Panc1 (cell line): ENCODE measurements around the gene RDX. TPM values are rescaled to one million over a fixed set of nuclear protein-coding genes. Genes with fewer than 3 reads are reported as not detected.

ENCODE experiments used
- ATAC-seq: fragments of 200-7000 bp; cut with Tn5 transposase; 2 replicates; pipeline ENCODE4 v1.9.1; 2020; ENCODE audit warnings: mild to moderate bottlenecking, moderate library complexity
- BruUV-seq: library from RNA; stranded (reverse); fragments of 400-500 nt; replicated peaks from 2 replicates; lab custom pipeline; 2021; lab: Mats Ljungman, UMichigan
- CTCF ChIA-PET: fragments of 300-600 bp; sonication (Branson Sonifier 250); formaldehyde crosslinking; loops from one replicate; lab custom pipeline; 2022; ENCODE audit warnings: antibody characterized with exemption; lab: Charles Lee
- POLR2A ChIA-PET: fragments of 300-600 bp; sonication (Branson Sonifier 250); formaldehyde crosslinking; loops from one replicate; lab custom pipeline; 2022; ENCODE audit warnings: antibody characterized with exemption; lab: Charles Lee
- DNase-seq: peaks from one replicate; pipeline ENCODE4 v3.0.0-alpha.2; 2010; ENCODE audit warnings: low read depth, low spot score
- H3K27ac ChIP-seq: 2 replicates; pipeline ENCODE4 v1.5.1; 2011; ENCODE audit warnings: mild to moderate bottlenecking, low read length, inconsistent platforms
- H3K27me3 ChIP-seq: fragments of 200-500 bp; sonication (Bioruptor generic); 2 replicates; pipeline ENCODE4 v1.6.0; 2014; ENCODE audit warnings: low read length, inconsistent platforms; ENCODE audit not compliant: control insufficient read depth, insufficient read depth
- H3K36me3 ChIP-seq: fragments of 200-500 bp; sonication (Bioruptor generic); 2 replicates; pipeline ENCODE4 v1.5.1; 2014; ENCODE audit warnings: inconsistent platforms, mild to moderate bottlenecking, low read length, moderate library complexity; ENCODE audit not compliant: control insufficient read depth, insufficient read depth
- H3K4me1 ChIP-seq: 2 replicates; pipeline ENCODE4 v1.5.1; 2011; ENCODE audit warnings: inconsistent platforms, mild to moderate bottlenecking, low read length, moderate library complexity; ENCODE audit not compliant: control insufficient read depth, insufficient read depth
- H3K4me3 ChIP-seq, 2 experiments: 2 replicates each; pipeline ENCODE4 v1.5.1; 2011 to 2012; ENCODE audit warnings: low read depth in 2 of 2, low read length in 2 of 2, mild to moderate bottlenecking in 2 of 2, inconsistent platforms in 1 of 2, moderate library complexity in 1 of 2
- H3K9me3 ChIP-seq: fragments of 200-500 bp; sonication (Bioruptor generic); 2 replicates; pipeline ENCODE4 v1.5.1; 2014; ENCODE audit warnings: low read depth, mild to moderate bottlenecking, inconsistent platforms, low read length, moderate library complexity; ENCODE audit not compliant: control insufficient read depth, insufficient read depth
- POLR2AphosphoS5 ChIP-seq: IDR thresholded peaks from 2 replicates; pipeline ENCODE4 v1.6.1; 2012; ENCODE audit warnings: mild to moderate bottlenecking, low read depth, low read length, moderate library complexity
- SIN3A ChIP-seq: IDR thresholded peaks from 2 replicates; pipeline ENCODE4 v1.6.1; 2012; ENCODE audit warnings: low read depth, mild to moderate bottlenecking, low read length, moderate library complexity, borderline replicate concordance; ENCODE audit not compliant: insufficient read depth
- TCF7L2 ChIP-seq: IDR thresholded peaks from 2 replicates; pipeline ENCODE4 v1.6.1; 2011; ENCODE audit warnings: mild to moderate bottlenecking, low read depth, low read length, inconsistent platforms
- in situ Hi-C: cut with HindIII; loops from 2 replicates; pipeline ENCODE4 v1.10.0; 2016; ENCODE audit warnings: low sequenced_read_pairs, low pct_unique_long_range_greater_than_20kb
- intact Hi-C: fragments of 100-400 bp; cut with micrococcal nuclease; formaldehyde crosslinking; loops from one replicate; pipeline ENCODE4 v1.10.0; 2022; ENCODE audit not compliant: unreplicated experiment
- total RNA-seq: library from RNA; stranded (reverse); gene quantifications from one replicate; pipeline ENCODE4 v1.2.1, GENCODE V29; 2021; ENCODE audit not compliant: unreplicated experiment
- TF ChIP-seq, protein P1 (sequence below): fragments of 450-650 bp; IDR thresholded peaks from 2 replicates; pipeline ENCODE4 v1.5.1; 2017; ENCODE audit warnings: mild to moderate bottlenecking
- TF ChIP-seq, protein P2 (sequence below), 2 experiments: IDR thresholded peaks; 2 replicates each; pipeline ENCODE4 v1.6.1; 2011 to 2012; ENCODE audit warnings: low read depth in 2 of 2, control low read depth in 1 of 2, low read length in 1 of 2, mild to moderate bottlenecking in 1 of 2, moderate library complexity in 1 of 2; ENCODE audit not compliant: insufficient read depth in 1 of 2

RDX gene
- total RNA-seq, 1 experiment from 2014 or later, result 200 TPM

DNA sequence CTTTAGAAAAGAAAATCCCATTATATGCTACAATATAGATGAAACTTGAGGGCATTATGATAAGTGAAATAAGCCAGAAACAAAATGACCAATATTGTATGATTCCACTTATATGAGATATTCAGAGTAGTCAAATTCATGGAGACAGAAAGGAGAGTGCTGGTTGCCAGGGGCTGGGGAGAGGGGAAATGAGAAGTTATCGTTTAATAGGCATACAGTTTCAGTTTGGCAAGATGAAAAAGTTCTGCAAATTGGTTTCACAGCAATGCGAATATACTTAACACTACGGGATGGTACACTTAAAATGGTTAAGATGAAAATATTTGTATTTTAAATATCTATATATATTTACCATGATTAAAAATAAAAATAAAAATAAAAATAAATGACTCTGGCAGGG is 31.1 kb upstream of the RDX start:
- intact Hi-C loops, result no loop called here

DNA sequence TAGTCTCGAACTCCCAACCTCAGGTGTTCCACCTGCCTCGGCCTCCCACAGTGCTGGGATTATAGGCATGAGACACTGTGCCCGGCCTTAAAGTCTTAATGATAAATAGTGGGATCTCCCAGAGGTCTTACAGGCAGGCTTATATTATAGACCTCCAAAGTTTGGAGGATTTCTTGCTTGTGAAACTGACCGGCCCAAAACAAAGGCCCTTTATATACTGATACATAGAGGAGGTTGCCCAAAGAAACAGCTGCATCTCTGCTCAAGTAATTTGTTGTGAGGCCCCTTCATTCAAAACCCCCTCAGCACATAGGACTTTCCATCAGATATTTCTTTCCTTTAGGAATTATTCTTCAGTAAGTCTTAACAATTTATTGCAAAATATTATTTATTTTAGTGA is 27.4 kb upstream of the RDX start:
- ChIA-PET POLR2A (no interaction called here), CTCF (no interaction called here)
- intact Hi-C loops (no loop called here), in situ Hi-C loops (no loop called here)
- peaks cover 6% of the 10 kb centered on the region for H3K4me1 ChIP-seq
- TF ChIP-seq, protein P1, sequence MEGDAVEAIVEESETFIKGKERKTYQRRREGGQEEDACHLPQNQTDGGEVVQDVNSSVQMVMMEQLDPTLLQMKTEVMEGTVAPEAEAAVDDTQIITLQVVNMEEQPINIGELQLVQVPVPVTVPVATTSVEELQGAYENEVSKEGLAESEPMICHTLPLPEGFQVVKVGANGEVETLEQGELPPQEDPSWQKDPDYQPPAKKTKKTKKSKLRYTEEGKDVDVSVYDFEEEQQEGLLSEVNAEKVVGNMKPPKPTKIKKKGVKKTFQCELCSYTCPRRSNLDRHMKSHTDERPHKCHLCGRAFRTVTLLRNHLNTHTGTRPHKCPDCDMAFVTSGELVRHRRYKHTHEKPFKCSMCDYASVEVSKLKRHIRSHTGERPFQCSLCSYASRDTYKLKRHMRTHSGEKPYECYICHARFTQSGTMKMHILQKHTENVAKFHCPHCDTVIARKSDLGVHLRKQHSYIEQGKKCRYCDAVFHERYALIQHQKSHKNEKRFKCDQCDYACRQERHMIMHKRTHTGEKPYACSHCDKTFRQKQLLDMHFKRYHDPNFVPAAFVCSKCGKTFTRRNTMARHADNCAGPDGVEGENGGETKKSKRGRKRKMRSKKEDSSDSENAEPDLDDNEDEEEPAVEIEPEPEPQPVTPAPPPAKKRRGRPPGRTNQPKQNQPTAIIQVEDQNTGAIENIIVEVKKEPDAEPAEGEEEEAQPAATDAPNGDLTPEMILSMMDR, result no peak
- no peak for TF ChIP-seq SIN3A
- TF ChIP-seq POLR2AphosphoS5, result no peak
- TF ChIP-seq, protein P2, sequence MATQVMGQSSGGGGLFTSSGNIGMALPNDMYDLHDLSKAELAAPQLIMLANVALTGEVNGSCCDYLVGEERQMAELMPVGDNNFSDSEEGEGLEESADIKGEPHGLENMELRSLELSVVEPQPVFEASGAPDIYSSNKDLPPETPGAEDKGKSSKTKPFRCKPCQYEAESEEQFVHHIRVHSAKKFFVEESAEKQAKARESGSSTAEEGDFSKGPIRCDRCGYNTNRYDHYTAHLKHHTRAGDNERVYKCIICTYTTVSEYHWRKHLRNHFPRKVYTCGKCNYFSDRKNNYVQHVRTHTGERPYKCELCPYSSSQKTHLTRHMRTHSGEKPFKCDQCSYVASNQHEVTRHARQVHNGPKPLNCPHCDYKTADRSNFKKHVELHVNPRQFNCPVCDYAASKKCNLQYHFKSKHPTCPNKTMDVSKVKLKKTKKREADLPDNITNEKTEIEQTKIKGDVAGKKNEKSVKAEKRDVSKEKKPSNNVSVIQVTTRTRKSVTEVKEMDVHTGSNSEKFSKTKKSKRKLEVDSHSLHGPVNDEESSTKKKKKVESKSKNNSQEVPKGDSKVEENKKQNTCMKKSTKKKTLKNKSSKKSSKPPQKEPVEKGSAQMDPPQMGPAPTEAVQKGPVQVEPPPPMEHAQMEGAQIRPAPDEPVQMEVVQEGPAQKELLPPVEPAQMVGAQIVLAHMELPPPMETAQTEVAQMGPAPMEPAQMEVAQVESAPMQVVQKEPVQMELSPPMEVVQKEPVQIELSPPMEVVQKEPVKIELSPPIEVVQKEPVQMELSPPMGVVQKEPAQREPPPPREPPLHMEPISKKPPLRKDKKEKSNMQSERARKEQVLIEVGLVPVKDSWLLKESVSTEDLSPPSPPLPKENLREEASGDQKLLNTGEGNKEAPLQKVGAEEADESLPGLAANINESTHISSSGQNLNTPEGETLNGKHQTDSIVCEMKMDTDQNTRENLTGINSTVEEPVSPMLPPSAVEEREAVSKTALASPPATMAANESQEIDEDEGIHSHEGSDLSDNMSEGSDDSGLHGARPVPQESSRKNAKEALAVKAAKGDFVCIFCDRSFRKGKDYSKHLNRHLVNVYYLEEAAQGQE (IDR thresholded peaks at IDR 0.05; ENCODE audit: insufficient read depth in 1 of 2, low read depth in 2 of 2, low read length in 1 of 2), result no peak
- TF ChIP-seq TCF7L2, result no peak
- no peaks in the 10 kb centered on the region for H3K27me3 ChIP-seq
- no TSS peak for BruUV-seq
- no peak for ATAC-seq
- no peak for DNase-seq
- H3K9me3 ChIP-seq, result no peaks in the 10 kb centered on the region
- H3K4me3 ChIP-seq, result no peak overlapping the region
- no peak overlapping the region for H3K27ac ChIP-seq
- H3K36me3 ChIP-seq, result no peaks in the 10 kb centered on the region

More for the DNA sequence above, 31.1 kb upstream of the RDX start:
- no peak for ATAC-seq
- Histone ChIP-seq H3K36me3 (no peaks in the 10 kb centered on the region), H3K9me3 (peaks cover 6% of the 10 kb centered on the region; the same call in 1 of the 2 replicates), H3K27ac (peak overlapping the region; percentile 44), H3K4me1 (peaks cover 12% of the 10 kb centered on the region), H3K27me3 (no peaks in the 10 kb centered on the region), H3K4me3 (peak overlapping the region; percentile 46 to 84)
- POLR2A ChIA-PET, result no interaction called here
- DNase-seq, result no peak
- CTCF ChIA-PET, result interaction anchor here (0.7 kb wide), 5 partner anchors 12 to 1539 kb away, joined by 3 to 9 read pairs (median 8); no protein-coding TSS in a partner anchor
- in situ Hi-C loops, result no loop called here
- no TSS peak for BruUV-seq
- TF ChIP-seq POLR2AphosphoS5, result no peak
- TF ChIP-seq, protein P1, result no peak
- TF ChIP-seq TCF7L2, result no peak
- TF ChIP-seq, protein P2 (IDR thresholded peaks at IDR 0.05; ENCODE audit: insufficient read depth in 1 of 2, low read depth in 2 of 2, low read length in 1 of 2), result no peak
- no peak for TF ChIP-seq SIN3A
